ENCODE measurements around the gene SUGCT. TPM values are rescaled to one million over a fixed set of nuclear protein-coding genes. Genes with fewer than 3 reads are reported as not detected.
"Not testable (repeated sequence)": the region's sequence is repeated elsewhere in the genome, so short reads cannot be mapped to it uniquely, and the experiment has no call there.

SUGCT gene
- total RNA-seq, 1 experiment from 2014 or later, result 1.5 TPM

DNA sequence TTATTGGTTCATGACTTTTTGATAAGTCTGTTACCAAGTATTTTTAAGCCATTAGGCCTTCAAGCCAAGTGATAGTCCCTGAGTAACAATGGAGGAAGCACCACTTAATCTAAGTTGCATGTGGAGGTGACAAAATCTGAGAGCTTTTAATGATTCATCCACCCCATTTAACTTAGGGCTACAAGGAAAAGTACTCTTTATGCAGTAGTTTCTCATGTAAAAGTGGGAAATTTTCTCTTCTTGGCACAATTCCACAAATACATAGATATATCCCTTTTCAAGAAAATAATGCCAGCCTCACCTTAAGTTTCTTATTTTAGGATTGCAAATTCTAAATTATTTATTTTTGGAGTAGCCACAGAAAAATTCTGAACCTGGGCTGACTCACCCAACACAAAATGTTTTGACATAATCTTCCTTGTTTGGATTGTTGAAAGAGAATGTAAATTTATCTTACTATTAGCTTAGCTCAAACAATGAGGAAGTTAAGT lies 85.7 kb downstream of the SUGCT start:
- no peaks in the 10 kb centered on the region for H3K27me3 ChIP-seq
- H3K36me3 ChIP-seq, result no peaks in the 10 kb centered on the region
- H3K4me3 ChIP-seq, result no peak overlapping the region
- DNase-seq, result no peak
- H3K9me3 ChIP-seq, result no peaks in the 10 kb centered on the region

DNA sequence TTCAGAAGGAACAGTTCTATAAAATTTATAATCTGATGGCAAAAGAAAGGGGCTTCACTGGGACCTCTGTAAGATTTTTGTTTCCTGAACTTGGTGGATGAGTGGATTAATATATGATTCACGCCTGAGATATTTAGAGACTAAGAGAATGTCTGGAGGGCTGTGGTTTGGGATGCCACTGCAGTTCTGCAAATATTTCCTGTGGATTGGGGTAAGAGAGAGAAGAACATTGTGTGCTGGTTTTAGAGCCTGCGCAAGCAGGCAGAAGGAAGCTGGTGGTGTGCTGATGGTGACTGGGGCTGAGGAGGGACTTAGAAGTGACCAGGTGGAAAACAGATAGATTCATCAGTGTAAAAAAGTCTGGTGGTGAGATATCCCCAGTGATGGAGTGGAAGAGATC lies 87.0 kb downstream of the SUGCT start:
- H3K4me3 ChIP-seq, result no peak overlapping the region
- no peaks in the 10 kb centered on the region for H3K36me3 ChIP-seq
- no peaks in the 10 kb centered on the region for H3K9me3 ChIP-seq
- peak; percentile 46 for DNase-seq
- H3K27me3 ChIP-seq, result no peaks in the 10 kb centered on the region

DNA sequence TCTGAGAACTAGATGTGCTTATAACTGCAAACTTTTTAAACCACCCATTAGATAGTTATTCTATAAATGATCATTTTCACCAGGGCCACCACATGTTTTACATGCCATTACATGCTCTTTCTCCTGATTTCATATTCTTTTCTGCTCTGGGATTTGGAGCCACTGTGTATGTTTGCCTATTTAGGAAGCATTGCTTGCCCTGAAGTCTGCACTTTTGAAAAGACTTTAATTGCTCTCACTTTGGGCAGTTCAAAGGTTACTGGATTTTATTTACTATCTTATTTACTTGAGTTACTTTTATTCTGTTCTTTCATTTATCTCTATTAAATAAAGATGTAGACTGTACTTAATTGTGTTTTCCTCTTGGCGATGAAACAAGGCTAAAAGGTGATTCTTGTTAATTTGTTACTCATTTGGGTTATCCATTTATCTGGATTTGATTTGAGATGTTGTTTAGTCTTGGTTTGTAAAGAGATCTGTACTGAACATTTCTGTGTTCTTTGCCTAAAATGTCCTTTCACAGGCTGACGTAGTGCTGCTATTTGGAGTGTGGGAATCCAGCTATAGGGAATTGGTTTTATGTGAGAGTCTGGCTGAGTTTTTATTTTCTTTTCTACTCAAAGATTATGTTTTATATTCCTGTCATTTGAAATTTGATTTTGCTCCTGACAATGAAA lies 88.8 kb downstream of the SUGCT start:
- Histone ChIP-seq H3K4me3 (no peak overlapping the region), H3K27me3 (no peaks in the 10 kb centered on the region), H3K36me3 (no peaks in the 10 kb centered on the region), H3K9me3 (no peaks in the 10 kb centered on the region)
- DNase-seq, result no peak

DNA sequence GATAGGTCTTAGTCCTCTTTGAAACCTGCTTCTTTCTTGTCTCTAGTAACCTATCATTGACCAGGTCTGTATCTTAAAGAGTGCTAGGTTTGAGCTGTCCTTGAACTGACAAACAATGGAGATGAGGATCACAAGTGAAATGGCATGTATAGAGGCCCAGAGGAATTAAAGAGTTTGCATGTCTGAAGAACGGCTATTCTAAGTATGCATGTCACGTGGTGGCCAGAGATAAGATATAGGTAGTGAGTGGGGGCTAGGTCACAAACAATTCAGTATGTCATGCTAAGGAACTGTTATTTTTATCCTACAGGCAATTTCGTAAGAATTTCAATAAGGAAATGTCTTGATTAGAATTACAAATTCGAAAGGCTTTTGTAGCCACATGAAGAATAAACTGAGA lies 95.3 kb downstream of the SUGCT start:
- DNase-seq, result no peak
- Histone ChIP-seq H3K4me3 (no peak overlapping the region), H3K27me3 (no peaks in the 10 kb centered on the region), H3K9me3 (no peaks in the 10 kb centered on the region), H3K36me3 (no peaks in the 10 kb centered on the region)

DNA sequence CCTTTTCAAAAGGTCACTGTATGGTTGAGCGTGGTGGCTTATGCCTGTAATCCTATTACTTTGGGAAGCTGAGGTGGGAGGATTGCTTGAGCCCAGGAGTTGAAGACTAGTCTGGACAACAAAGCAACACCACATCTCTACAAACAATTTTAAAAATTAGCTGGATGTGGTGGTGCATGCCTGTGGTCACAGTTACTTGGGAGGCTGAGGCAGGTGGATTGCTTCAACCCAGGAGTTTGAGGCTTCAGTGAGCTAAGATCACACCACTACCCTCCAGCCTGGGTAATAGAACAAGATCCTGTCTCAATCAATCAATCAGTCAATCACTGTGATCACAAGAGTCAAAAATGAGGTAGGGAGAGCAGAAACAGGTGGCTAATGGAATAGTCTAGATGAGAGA lies 97.0 kb downstream of the SUGCT start:
- H3K9me3 ChIP-seq, result no peaks in the 10 kb centered on the region
- no peaks in the 10 kb centered on the region for H3K36me3 ChIP-seq
- no peak overlapping the region for H3K4me3 ChIP-seq
- no peak for DNase-seq
- no peaks in the 10 kb centered on the region for H3K27me3 ChIP-seq

DNA sequence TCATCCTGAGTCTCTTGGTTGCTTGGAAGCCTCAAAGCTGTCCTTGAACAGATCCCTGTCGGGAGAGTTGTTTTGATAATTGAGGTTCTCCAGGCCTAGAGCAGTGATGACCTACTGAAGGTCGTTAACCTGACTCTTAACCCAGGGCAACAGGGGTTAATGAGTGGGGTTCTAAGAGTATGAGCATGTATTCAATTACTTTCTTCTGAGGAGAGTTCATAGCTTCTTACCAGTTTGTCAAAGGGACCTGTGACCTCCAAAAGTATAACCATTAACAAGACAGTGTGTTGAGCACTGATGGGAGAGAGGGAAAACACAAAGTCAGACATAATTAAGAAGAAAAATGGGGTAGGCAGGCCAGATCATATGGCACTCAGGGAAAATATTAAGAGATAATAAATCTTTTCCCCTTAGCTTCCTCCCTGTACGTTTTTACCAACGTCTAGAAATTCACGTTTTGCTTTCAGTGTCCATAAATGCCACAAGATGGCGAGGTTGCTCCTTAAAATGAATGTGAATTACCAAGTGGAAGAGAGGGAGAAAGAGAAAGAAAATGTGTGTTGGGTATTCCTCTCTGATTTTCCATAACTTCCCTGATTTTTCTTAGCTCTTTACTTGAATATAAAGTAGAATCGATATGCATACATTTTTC lies 97.6 kb downstream of the SUGCT start:
- no peaks in the 10 kb centered on the region for H3K9me3 ChIP-seq
- H3K4me3 ChIP-seq, result no peak overlapping the region
- H3K27me3 ChIP-seq, result no peaks in the 10 kb centered on the region
- H3K36me3 ChIP-seq, result no peaks in the 10 kb centered on the region
- DNase-seq, result no peak

DNA sequence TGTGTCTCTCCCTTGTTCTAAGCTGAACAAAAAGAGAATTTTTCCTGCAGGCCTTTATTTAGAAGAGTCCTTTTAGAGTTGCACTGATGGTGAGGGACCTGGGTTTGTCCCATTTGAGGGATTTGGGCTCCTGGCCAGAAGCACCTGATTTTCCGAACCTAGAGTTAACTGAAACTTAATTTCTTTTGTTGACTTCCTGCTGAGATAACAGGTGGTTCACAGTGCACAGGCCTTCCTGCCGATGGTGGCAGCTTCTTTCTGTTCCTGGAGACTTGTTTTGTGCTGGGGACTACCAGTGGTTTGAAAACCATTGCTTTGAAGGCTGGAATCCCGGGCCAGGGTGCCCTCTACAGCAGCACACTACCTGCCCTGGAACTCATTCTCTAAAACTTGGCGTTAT lies 99.2 kb downstream of the SUGCT start:
- Histone ChIP-seq H3K4me3 (no peak overlapping the region), H3K9me3 (no peaks in the 10 kb centered on the region), H3K27me3 (no peaks in the 10 kb centered on the region), H3K36me3 (no peaks in the 10 kb centered on the region)
- DNase-seq, result no peak

DNA sequence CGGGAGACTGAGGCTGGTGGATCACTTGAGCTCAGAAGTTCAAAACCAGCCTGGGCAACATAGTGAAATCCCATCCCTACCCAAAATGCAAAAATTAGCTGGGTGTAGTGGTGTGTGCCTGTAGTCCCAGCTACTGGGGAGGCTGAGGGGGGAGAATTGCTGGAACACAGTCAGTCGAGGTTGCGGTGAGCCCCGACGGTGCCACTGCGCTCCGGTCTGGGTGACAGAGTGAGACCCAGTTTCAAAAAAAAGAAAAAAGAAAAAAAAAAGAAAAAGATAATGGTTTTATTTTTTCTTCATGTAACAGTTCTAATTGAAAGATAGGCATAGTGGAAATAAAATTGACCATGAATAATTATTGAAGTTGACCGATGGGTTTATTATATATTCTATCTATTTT lies 99.9 kb downstream of the SUGCT start:
- H3K4me3 ChIP-seq, result no peak overlapping the region
- H3K9me3 ChIP-seq, result no peaks in the 10 kb centered on the region
- no peaks in the 10 kb centered on the region for H3K27me3 ChIP-seq
- DNase-seq, result no peak
- no peaks in the 10 kb centered on the region for H3K36me3 ChIP-seq

DNA sequence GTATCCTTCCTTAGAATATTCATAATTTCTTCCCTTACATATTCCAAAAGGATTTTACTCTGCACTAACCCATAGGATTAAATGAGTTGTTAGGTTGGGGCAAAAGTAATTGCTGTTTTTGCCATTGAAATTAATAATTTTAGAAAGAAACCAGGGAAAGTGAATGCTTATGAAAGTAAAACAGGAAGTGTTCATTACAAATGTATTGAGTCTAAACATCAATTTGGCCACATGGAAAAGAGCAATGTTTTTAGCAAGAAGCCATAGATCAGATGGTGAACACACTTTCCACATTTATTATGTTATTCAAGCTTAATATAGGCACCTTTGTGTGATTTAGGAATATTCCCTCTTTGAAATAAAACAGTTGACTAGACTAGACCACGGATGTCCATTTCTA lies 102.9 kb downstream of the SUGCT start:
- H3K36me3 ChIP-seq, result no peaks in the 10 kb centered on the region
- no peak overlapping the region for H3K4me3 ChIP-seq
- H3K9me3 ChIP-seq, result no peaks in the 10 kb centered on the region
- no peak for DNase-seq
- no peaks in the 10 kb centered on the region for H3K27me3 ChIP-seq

DNA sequence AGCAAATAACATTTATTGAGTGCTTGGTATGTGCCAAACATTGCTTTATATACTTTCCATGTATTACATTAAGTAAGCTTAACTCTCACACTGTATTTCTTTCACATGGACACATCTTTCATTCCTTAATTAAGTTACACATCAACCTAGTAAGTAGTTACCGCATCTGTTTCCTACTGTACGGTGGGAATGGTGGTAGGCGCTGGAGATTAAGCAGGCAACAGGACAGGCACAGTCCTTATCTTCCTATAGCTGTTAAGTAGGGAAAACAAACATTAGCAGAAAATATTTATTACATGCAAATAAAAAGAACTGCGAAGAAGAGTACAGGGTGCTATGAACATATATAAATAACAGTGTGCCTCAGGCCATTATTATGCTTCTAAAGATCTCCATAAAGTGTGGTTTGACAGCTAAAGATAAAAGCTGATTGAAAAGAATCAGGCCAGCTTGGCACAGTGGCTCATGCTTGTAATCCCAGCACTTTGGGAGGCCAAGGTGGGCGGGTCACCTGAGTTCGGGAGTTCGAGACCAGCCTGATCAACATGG lies 105.0 kb downstream of the SUGCT start:
- H3K9me3 ChIP-seq, result no peaks in the 10 kb centered on the region
- no peaks in the 10 kb centered on the region for H3K36me3 ChIP-seq
- no peak overlapping the region for H3K4me3 ChIP-seq
- DNase-seq, result no peak
- H3K27me3 ChIP-seq, result no peaks in the 10 kb centered on the region

DNA sequence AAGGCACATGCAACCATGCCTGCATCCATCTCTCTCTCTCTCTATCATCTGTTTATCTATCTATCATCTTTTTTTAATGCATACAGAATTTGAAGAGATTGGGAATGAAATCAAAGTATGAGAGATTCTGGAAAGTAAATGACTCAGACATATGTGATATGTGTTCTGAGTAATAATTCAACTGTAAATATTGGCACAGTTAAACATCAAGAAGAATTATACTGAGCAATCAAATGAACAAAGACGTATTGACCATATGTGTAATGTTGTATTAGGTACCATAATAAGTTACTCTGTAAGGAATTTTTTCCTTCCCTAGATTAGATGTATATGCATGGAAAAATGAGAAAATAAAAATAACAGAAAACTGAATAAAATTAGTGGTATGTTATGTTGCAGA lies 108.3 kb downstream of the SUGCT start:
- no peak for DNase-seq

DNA sequence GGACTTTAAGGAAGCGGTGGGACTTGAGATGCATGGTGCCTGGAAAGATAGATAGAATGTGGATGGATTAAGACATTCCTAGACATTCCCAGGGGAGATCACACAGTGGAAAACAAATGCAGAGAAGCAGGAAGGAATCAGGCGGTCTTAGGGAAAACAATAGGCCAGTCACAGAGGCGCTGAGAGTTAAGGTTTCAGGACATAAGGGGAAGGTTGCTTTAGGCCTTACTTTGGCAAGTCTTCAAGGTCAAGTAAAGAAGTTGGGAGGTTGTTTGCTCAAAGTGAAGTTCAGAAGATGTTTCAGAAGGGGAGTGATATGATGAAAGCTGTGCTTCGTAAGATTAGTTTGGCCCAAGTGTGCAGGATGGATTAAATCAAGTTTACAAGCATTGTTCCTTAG lies 109.4 kb downstream of the SUGCT start:
- no peaks in the 10 kb centered on the region for H3K9me3 ChIP-seq
- no peaks in the 10 kb centered on the region for H3K36me3 ChIP-seq
- H3K4me3 ChIP-seq, result no peak overlapping the region
- DNase-seq, result no peak
- H3K27me3 ChIP-seq, result no peaks in the 10 kb centered on the region

More for the DNA sequence above, 108.3 kb downstream of the SUGCT start:
- H3K4me3 ChIP-seq, result no peak overlapping the region
- no peaks in the 10 kb centered on the region for H3K27me3 ChIP-seq
- no peaks in the 10 kb centered on the region for H3K9me3 ChIP-seq
- H3K36me3 ChIP-seq, result no peaks in the 10 kb centered on the region

DNA sequence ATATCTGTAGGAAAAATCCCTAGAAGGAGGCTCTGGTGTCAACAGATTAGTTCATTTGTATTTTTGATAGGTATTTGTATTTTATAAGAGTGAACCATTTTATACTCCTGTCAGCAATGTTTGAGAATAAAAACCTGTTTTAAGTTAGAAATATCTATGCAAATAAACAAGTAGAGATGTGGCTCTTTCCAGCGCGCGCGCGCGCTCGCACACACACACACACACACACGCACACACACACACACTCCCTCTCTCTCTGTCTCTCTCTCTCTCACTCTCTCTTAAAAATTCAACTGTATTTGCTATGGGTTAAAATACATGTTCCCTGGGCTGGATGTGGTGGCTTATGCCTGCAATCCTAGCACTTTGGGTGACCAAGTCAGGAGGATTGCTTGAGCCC lies 113.9 kb downstream of the SUGCT start:
- DNase-seq, result no peak
- H3K4me3 ChIP-seq, result no peak overlapping the region
- H3K27me3 ChIP-seq, result no peaks in the 10 kb centered on the region
- no peaks in the 10 kb centered on the region for H3K9me3 ChIP-seq
- no peaks in the 10 kb centered on the region for H3K36me3 ChIP-seq

DNA sequence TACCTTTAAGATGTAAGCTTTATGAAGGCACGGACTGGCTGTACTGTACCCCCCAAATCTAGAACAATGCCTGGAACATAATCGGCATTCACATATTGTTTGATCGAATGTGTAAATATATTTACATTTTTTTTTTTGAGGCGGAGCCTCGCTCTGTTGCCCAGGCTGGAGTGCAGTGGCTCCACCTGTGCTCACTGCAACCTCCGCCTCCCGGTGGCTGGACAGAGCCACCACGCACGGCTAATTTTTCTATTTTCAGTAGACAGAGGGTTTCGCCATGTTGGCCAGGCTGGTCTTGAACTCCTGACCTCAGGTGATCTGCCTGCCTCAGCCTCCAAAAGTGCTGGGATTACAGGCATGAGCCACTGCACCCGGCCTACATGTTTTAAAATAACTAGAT lies 118.6 kb downstream of the SUGCT start:
- not testable (repeated sequence) for H3K27me3 ChIP-seq, DNase-seq, H3K9me3 ChIP-seq, H3K36me3 ChIP-seq, H3K4me3 ChIP-seq

DNA sequence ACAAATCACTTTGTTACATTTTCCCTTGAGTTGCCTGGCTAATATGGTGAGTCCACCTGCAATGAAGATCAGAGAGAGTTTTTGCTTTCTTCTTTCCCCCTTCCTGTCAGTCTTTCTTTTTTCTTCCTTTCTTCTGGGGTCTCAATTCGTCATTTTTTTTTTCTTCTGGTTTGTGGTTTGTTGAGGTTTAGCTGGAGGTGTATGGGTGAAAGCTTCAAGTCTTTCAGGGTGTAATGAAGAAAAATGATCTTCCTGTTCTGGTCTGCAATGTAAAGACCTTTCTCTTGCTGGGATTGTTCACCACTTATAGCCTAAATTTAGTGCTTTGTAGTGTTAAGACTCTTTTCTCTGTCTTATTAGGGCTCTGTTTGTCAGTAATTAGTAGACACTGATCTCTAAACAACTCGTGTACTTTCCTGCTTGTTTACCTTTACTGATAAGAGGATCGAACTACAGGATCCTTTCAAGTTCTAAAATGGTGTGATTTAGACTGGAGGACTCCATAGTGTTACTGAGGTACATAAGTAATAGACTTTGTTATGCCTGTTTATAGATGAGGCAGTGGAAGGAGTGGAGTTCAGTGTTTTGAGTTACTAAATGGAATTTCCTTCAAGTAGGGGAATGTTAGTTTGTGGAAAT lies 129.1 kb downstream of the SUGCT start:
- Histone ChIP-seq H3K4me3 (no peak overlapping the region), H3K36me3 (no peaks in the 10 kb centered on the region), H3K27me3 (no peaks in the 10 kb centered on the region), H3K9me3 (no peaks in the 10 kb centered on the region)
- DNase-seq, result no peak

DNA sequence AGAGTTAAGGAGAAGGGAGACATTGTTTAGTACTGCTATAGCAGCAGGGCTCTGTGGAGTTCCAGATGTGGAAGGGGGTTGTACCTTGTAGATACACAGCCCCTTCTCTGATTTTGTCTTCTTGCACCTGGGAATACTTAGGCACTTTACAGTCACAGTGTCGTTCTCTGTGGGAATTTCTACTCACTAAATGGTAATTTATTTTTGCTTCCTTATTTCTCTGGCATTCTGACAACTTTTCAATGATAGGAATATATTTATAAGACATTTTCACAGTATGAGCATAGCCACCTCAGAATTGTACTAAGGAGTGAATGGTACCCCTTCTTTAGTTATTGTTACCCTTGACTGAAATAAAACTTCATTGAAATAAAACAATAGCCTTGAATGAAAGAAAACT lies 132.8 kb downstream of the SUGCT start:
- H3K36me3 ChIP-seq, result no peaks in the 10 kb centered on the region
- H3K9me3 ChIP-seq, result no peaks in the 10 kb centered on the region
- no peak overlapping the region for H3K4me3 ChIP-seq
- H3K27me3 ChIP-seq, result no peaks in the 10 kb centered on the region
- DNase-seq, result no peak

DNA sequence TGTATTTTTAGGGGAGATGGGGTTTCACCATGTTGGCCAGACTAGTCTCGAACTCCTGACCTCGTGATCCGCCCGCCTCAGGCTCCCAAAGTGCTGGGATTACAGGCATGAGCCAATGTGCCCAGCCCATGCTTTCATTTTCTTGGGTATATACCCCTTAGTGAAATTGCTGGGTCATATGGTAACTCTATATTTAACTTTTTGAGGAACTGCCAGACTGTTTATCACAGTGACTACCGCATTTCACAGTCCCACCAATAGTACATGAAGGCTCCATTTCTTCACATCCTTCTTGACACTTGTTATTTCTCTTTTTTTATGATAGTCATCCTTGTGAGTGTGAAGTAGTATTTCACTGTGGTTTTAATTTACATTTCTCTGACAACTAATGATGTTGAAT lies 134.0 kb downstream of the SUGCT start:
- not testable (repeated sequence) for H3K9me3 ChIP-seq, H3K36me3 ChIP-seq, H3K27me3 ChIP-seq, H3K4me3 ChIP-seq, DNase-seq

DNA sequence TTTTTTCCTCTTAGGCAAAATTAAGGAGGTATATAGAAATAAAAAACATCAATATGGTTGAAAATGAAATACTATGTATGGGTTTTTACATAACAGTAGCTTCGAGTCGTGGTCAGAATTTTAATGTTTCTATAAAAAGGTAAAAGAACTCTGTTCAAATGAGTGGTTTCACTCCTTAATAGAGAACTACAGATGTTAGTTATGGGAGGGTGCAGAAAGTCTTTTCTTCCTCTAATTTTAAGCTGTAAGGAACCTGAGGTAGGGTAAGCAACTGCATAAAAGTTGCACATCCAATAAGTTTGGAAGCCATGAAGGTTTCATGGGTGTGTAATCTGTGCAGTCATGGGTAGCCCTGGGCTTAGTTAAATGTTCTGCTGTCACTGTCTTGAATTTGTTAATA lies 141.3 kb downstream of the SUGCT start:
- Histone ChIP-seq H3K27me3 (no peaks in the 10 kb centered on the region), H3K9me3 (0 out of 2 replicates have a peak, but pooled peaks cover under 1% of the 10 kb centered on the region), H3K4me3 (no peak overlapping the region), H3K36me3 (no peaks in the 10 kb centered on the region)
- DNase-seq, result no peak

All from MG63 (cell line).